Urothelium cell line (cell line): Measurements from ENCODE around the gene DERA.
"Not testable (repeated sequence)": the region's sequence is repeated elsewhere in the genome, so short reads cannot be mapped to it uniquely, and the experiment has no call there.

ENCODE experiments used
- DNase-seq: peaks from one replicate; pipeline ENCODE4 v3.0.0; 2011; ENCODE audit warnings: low spot score, mixed read lengths
- FAIRE-seq: peaks from 2 replicates; lab custom pipeline; 2011; peaks lifted over from hg19 to GRCh38; lab: Jason Lieb, UNC

Gene DERA

DNA sequence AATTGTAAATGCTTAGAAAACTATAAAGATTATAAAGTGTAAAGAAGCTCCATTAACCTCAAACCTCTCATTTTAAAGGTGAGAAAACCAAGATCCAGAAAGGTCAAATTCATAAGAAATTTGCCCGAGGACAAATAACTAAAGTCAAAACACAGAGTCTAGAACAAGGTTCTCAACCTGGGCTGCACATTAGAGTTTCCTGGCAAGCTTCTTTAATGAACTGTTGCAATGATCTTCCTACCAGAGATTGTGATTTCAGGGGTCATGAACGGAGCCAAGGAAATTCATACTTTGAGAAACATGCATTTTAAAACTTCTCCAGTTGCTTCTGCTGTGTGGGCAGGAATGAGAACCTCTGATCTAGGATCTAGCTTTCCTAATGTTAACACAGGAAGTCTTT is 86.8 kb downstream of the DERA start:
- DNase-seq: no peak

DNA sequence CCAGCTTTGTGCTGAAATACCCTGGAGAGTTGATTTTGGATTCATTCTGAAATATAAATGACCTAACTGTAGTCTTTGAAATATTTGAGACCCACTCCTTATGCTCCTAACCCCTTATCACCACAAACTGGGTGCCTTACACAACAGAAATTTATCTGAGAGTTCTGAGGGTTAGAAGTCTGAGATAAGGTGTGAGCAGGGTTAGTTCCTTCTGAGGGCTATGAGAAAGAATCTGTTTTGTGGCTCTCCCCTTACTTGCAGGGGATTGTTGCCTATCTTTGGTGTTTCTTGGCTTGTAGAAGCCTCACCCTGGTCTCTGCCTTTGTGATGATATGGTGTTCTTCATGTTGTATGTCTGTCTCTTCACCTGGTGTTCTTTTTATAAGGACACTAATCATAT is 91.7 kb downstream of the DERA start:
- FAIRE-seq: no peak
- no peak for DNase-seq

More for the DNA sequence above, 86.8 kb downstream of the DERA start:
- no peak for FAIRE-seq

DNA sequence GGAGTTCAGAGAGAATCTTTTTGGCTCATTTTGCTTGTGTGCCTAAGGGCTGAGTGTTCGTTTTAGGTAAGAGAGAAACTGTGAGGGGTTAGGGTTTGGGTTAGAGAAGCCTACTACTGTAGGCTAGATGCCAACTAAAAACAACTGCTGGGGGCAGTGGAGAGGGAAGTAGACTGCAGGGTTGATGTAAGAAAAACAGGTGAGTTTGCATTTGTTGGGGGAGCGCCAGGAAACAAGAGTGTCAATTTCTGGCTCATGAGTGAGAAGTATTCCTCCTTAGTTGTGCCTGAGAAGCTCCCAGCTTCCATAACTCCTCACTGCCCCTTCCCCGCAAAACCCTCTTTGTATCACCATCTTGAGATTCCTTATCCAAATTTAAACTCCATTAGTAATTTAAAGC is 92.3 kb downstream of the DERA start:
- no peak for FAIRE-seq

DNA sequence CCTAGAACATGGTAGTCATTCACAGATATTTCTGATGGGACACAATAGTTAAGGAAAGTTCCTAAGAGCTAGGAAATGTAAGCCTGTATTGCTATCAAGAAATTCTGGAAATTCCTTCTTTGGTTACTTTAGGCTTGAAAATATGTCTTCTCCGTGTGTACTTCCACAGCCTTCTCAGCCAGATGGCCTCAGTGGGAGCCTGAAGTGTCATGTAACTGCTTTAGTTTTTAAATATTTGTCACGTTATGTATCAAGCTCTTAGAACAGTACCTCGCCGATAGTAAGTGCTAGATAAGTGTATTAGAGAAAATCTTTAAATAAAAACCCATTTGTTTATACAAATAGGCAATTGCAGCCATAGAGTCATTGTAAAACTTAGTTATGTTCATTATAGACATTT is 95.6 kb downstream of the DERA start:
- DNase-seq (no peak), FAIRE-seq (no peak)

More for the DNA sequence above, 92.3 kb downstream of the DERA start:
- no peak for DNase-seq

DNA sequence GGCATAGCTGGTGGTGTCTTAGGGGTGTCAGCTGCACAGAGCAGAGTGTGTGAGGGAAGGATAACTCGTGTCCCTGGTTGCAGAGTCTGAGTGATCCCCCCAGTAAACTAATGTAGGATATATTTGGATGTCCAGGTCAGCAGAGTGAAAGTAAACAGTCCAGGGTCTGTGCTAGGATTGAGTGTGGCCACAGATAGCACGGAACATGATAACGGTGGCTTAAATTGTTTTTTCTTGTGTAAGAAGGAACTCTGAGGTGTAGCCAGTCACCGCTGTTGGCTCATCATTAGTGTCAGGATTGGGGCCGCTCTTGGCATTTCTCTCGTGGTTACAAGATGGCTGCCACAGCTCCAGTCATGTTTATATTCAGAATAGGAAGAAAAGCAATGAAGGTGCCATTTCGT is 97.3 kb downstream of the DERA start:
- DNase-seq: no peak
- no peak for FAIRE-seq

DNA sequence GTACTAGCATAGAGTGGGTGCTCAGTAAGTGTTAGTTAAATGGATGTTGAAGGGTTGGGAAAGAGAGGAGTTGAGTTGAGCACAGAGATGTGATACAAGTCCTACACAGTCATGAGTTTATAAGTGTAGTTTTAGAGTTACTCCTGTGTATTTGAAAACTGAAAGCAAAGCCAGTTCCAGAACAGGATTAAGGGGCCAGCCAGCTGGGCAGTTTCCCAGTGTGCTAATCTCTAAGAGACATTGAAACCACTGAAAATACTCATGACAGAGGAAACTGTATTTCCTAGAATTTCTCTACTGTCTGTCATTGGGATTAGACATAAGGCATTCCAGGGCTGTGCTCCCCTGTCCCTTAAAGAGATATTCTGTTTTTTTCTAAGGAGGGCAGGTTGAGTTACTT is 101.0 kb downstream of the DERA start:
- no peak for FAIRE-seq
- no peak for DNase-seq

DNA sequence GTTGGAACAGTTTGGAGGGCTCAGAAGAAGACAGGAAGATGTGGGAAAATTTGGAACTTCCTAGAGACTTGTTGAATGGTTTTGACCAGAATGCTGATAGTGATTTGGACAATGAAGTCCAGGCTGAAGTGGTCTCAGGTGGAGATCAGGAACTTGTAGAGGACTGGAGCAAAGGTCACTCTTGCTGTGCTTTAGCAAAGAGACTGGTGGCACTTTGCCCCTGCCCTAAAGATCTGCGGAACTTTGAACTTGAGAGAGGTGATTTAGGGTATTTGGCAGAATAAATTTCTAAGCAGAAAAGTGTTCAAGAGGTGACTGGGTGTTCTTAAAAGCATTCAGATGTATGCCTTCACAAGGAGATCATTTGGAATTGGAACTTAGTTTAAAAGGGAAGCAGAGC is 102.6 kb downstream of the DERA start:
- not testable (repeated sequence) for DNase-seq, FAIRE-seq

DNA sequence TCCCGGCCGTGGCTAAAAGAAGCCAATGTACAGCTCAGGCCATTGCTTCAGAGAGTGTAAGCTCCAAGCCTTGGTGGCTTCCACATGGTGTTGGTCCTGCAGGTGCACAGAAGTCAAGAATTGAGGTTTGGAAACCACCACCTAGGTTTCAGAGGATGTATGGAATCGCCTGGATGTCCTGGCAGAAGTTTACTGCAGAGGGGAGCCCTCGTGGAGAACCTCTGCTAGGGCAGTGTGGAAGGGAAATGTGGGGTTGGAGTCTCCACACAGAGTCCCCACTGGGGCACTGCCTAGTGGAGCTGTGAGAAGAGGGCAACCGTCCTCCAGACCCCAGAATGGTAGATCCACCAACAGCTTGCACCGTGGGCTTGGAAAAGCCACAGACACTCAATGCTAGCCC is 103.3 kb downstream of the DERA start:
- not testable (repeated sequence) for DNase-seq, FAIRE-seq

DNA sequence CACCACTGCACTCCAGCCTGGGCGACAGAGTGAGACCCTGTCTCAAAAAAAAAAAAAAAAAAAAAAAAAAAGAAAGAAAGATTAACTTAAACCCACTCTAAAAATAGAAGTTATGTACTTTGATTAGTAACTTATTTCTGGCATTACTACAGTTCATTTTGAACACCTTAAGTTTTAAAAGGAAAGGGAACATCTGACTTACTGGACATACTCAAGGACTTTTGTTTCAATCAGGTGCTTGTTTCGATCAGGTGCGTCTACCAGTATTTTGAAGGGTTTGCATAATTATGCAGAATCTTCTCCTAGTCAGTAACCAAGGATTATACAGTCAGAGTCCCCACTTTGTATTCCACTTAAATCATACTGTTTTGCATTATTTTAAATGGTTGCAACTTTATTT is 105.6 kb downstream of the DERA start:
- FAIRE-seq: no peak
- no peak for DNase-seq

DNA sequence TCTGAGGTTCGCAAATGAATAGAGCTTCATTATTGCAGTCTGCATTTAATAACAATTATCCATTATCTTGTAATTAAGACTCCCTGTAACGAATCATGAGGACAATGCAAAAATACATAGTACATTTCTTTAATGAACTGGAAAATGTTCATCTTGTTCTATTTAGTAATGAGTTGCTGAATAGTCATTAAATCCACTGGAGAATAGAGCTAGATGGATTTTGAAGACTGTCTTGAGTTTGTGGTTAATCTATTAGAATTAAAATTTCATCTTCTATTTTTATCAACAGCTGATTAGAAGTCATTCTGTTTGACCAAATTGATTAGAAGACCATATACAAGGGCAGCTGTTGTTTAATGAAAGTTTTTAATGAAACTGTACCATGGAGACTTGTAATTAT is 107.2 kb downstream of the DERA start:
- no peak for FAIRE-seq

DNA sequence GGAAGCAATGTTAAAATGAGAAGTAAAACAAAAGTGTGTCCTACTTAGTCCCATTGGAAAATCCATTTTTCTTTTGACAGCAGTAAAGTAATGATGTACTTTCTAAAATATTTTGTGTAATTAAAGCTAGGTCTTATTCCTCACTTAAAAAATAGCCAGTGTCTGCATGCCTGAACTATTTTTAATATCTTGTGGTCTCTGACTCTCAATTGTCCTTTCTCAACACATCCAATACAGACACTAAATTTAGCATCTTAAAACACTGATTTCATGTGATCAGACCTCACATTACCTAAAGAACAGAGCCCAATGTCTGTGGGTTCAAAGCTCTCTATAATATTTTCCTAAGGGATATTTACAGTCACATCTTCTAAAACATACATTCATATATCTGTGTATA is 108.0 kb downstream of the DERA start:
- no peak for FAIRE-seq
- DNase-seq: no peak

More for the DNA sequence above, 107.2 kb downstream of the DERA start:
- no peak for DNase-seq

DNA sequence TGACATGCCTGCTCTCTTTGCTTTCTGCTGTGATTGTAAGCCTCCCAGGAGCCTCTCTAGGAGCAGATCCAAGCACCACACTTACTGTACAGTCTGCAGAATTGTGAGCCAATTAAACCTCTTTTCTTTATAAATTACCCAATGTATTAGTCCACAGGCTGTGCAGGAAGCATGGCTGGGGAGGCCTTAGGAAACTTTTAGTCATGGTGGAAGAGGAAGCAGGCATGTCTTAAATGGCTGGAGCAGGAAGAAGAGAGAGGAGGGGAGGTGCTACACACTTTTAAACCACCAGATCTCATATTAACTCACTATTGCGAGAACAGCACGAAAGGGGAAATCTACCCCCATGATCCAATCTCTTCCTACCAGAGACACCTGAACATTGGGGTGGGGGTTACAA is 108.9 kb downstream of the DERA start:
- FAIRE-seq (no peak), DNase-seq (no peak)

DNA sequence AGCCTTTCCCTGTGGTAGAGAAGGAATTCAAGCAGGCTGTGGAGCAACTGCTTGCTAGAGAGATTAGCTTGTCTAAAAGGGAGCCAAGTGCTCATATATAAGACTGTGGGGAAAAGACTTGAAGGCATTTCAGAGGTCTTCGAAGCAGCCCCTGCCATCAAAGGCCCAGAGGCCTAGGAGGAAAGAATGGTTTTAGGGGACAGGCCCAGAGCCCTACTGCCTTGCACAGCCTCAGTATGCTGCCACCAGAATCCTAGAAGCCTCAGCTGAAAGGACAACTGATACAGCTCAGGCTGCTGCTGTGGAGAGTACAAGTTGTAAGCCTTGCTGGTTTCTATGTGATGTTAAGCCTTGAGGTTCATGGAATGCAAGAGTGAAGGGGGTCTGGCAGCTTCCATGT is 109.9 kb downstream of the DERA start:
- DNase-seq: no peak
- FAIRE-seq: no peak

DNA sequence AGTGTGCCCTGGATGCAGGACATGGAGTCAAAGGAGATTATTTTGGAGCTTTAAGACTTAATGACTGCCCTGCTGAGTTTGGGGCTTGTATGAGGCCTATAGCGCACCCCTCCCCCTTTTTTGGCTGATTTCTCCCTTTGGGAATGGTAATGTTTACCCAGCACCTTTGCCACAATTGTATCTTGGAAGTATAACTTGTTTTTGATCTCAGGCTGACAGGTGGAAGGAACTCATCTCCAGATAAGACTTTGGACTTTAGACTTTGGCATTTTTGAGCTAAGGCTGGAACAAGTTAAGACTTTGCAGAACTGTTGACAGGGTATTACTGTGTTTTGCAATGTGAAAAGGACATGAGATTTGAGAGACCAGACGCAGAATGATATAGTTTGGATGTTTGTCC is 110.5 kb downstream of the DERA start:
- DNase-seq (no peak), FAIRE-seq (no peak)

DNA sequence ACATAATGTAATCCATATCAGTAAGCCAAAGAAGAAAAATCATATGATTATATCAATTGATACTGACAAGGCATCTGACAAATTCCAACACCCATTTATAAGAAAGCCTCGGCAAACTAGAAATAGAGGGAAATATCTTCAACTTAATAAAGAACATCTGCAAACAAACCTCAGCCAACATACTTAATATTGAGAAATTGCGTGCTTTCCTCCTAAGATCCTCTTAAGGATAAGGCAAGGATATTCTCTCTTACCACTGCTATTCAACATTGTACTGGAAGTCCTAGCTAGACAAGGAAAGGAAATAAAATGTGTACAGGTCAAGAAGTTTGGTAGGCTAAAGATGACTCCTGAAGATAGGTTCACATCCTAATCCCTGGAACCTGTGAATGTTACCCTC is 115.9 kb downstream of the DERA start:
- FAIRE-seq: no peak
- DNase-seq: no peak

DNA sequence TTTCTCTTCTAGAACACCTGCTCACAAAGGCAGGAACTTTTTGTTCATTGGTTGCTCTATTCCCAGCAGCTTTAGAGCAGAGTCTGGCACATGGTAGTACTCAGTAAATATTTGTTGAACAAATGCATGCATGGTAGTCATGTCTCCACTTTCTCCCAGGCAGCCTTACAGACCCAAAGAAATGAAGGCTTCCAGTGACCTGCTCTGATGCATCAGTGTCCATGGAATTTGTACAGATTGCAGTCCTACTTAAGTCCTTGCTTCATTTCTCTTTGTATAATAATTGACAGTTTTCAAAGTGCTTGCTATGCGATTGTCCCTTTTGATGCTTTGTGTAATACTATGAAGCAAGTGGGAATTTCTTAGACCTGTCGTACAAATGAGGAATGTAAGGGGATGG is 119.6 kb downstream of the DERA start:
- FAIRE-seq: no peak
- DNase-seq: no peak

DNA sequence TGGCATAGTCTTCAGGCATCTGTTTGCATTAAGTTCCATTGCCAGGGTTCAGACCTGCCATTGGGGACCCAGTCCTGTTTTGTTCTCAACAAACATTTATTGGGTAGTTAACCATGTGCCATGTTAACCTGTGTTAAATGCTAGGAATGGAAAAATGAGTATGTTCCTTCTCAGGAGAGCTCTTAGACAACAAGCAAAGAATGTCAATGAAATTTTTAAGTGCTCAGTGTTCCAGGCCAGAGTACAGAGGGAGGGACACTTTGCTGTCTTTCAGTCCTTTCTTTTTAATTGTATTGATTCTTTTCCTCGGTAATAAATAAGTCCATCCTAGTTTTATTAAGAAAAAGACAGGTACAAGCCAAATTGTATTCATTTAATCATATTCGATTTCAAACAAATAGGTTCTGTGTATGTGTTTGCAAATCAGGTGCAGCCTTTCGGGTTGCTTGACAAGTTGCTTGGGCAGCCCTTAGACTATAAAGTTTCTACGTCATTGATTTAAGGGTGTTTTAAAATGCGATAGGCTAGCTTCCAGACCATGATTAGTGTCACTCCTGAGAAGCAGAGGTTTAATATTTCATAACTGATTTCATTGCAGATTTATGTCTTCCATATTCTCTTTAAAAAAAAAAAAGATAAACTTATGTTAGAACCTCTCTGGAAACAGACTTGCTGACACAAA is 123.1 kb downstream of the DERA start:
- FAIRE-seq (no peak), DNase-seq (no peak)

DNA sequence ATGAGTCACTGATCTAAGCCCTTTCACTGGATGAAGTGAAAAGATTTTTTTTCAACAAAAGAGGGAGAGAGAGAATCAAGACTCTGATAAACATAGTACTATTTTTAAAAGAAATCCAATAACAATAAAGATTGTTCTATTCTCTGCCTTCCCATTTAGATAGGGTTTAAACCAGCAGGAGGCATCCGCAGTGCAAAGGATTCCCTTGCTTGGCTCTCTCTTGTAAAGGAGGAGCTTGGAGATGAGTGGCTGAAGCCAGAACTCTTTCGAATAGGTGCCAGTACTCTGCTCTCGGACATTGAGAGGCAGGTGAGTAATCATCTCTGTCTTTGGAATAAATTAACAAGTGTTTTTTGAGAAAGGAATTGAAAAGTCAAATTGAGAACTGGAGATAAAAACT is 124.9 kb downstream of the DERA start:
- FAIRE-seq: no peak
- DNase-seq: no peak

DNA sequence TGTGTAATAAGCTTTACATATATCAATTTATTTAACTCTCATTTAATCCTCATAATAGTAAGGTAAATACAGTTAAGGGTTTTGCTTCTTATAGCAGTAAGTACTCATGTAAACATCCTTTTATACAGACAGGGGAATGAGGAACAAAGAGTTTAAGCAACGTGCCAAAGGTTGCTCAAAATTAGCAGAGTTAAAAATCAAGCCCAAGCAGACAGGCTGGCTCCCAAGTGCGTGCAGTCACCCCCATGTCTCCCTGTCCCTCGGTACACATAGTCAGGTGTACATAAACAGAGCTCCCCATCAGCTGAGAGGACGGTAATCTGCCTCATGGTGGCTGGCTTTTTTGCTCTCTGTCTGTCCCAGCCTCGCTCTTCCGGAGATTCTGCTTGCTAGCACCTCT is 126.4 kb downstream of the DERA start:
- FAIRE-seq (no peak), DNase-seq (no peak)

DNA sequence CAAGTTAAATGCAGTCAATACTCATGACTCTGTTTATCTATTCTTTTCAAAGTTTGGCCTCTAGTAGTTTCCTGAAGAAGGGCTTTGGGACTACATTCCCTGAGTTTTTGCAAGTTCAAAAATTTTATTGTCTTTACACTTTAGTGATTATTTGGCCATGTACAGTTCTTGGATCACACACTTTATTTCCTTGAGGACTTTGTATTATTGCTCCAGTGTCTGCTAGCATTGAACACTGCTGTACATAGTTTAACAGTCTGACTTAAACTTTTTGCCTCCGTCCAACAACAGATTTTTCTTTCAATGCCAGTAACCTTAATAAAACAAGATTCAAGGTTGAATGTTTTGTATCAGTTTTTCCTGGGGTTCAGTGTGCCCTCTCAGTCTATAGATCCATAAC is 132.3 kb downstream of the DERA start:
- FAIRE-seq (no peak), DNase-seq (no peak)

DNA sequence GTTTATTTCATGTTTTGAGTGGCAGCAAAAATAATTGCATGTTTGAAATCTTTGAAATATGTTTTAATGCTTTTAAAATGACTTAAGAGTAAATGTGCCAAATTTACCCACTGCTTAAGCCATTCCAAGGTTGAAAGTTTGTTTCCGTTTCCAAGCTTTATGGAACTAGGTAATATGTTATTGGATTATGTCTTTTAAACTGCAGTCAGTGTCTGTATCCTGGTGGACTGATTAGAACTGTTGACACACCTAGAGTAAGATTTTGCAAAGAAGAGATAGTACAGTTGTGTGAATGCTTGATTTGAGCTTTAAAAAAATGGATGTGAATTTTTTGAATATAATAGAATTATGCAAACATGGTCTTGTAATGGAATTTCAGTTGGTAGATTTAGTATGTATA is 135.1 kb downstream of the DERA start:
- no peak for FAIRE-seq

DNA sequence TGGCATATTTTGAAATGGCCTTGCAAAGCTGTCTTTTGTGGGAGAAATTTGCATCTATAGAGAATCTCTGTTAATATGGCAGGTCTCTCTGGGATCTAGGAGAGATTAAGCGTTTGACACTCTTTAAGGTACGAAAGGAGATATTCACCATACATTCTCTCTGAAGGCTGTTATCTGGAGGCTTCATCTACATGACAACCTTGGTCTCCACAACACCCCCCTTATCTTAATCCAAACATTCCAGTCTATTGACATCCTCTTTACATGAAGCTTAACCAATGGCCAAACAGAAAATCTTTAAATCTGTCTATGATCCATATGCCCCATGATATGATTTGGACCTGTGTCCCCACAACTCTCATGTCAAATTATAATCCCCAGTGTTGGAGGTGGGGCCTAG is 137.4 kb downstream of the DERA start:
- FAIRE-seq (no peak), DNase-seq (no peak)

More for the DNA sequence above, 135.1 kb downstream of the DERA start:
- DNase-seq: no peak

DNA sequence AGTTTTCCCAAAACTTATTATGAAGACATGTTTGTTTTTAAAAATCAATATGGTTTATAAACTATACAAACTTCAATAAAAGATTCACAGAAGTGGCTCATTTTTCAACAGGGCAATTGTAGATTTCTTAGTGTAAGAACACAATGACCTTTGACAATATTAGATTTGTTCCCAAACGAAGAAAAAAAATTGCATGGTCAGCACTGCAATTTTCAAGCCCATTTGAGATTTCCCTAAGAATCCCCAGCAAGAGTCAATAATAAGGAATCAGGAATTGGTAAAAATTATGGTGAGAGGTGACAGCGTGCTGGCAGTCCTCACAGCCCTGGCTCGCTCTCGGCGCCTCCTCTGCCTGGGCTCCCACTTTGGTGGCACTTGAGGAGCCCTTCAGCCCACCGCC is 145.8 kb downstream of the DERA start:
- FAIRE-seq (no peak), DNase-seq (no peak)
